ENCODE measurements around the gene RAX2. TPM values are rescaled to one million over a fixed set of nuclear protein-coding genes. Genes with fewer than 3 reads are reported as not detected.

RAX2 gene
- total and polyA plus RNA-seq, 2 donors (not counting 1 experiment from before 2014, with no cell fraction given): not detected

- no peak overlapping the region for H3K4me2 ChIP-seq (ENCODE audit: extremely low read depth, insufficient read depth, low read length)
- H3K79me2 ChIP-seq (ENCODE audit: control insufficient read depth, insufficient read depth, low read length): no peaks in the 10 kb centered on the region
- no peaks in the 10 kb centered on the region for H4K20me1 ChIP-seq (ENCODE audit: control insufficient read depth, extremely low read depth, insufficient read depth, low read length)
- H3K4me1 ChIP-seq (ENCODE audit: control insufficient read depth, extremely low read depth, insufficient read depth, low read length): no peaks in the 10 kb centered on the region
- no peak overlapping the region for H3K9ac ChIP-seq (ENCODE audit: insufficient read depth, low read length)
- no peak for DNase-seq (ENCODE audit: low read depth in 2 of 2)
- H3K9me3 ChIP-seq (ENCODE audit: control insufficient read depth, insufficient read depth, low read depth, low read length): peaks cover 3% of the 10 kb centered on the region
- H2AFZ ChIP-seq (ENCODE audit: low read length): no peak overlapping the region
- peaks cover 11% of the 10 kb centered on the region for H3K27me3 ChIP-seq (ENCODE audit: control insufficient read depth, insufficient read depth, low read length)
- no peak overlapping the region for H3K4me3 ChIP-seq (replicated peaks in 1 of 4; ENCODE audit: control extremely low read depth in 1 of 4, insufficient read depth in 1 of 4, low read depth in 3 of 4, low read length in 4 of 4)
- TF ChIP-seq CTCF (conservative IDR thresholded peaks at IDR 0.05 in 1 of 2, IDR thresholded peaks at IDR 0.05 in 1 of 2; ENCODE audit: low read depth in 1 of 2, low read length in 2 of 2) (no peak), EZH2 (IDR thresholded peaks at IDR 0.05; ENCODE audit: low read length, missing control alignments) (no peak)
- H3K36me3 ChIP-seq (ENCODE audit: control insufficient read depth, insufficient read depth, low read length): no peaks in the 10 kb centered on the region
- H3K27ac ChIP-seq (ENCODE audit: insufficient read depth, low read length): no peak overlapping the region
Observed at GRCh38 chr19:3805859-3806258, 33.8 kb upstream of the RAX2 start.

GRCh38 chr19:3804429-3804828 lies 32.4 kb upstream of the RAX2 start:
- no peak for DNase-seq (ENCODE audit: low read depth in 2 of 2)
- peaks cover 3% of the 10 kb centered on the region for H3K9me3 ChIP-seq (ENCODE audit: control insufficient read depth, insufficient read depth, low read depth, low read length)
- no peak overlapping the region for H3K4me2 ChIP-seq (ENCODE audit: extremely low read depth, insufficient read depth, low read length)
- H3K36me3 ChIP-seq (ENCODE audit: control insufficient read depth, insufficient read depth, low read length): no peaks in the 10 kb centered on the region
- no peaks in the 10 kb centered on the region for H3K4me1 ChIP-seq (ENCODE audit: control insufficient read depth, extremely low read depth, insufficient read depth, low read length)
- no peak overlapping the region for H2AFZ ChIP-seq (ENCODE audit: low read length)
- H3K4me3 ChIP-seq (replicated peaks in 1 of 4; ENCODE audit: control extremely low read depth in 1 of 4, insufficient read depth in 1 of 4, low read depth in 3 of 4, low read length in 4 of 4): no peak overlapping the region
- TF ChIP-seq EZH2 (IDR thresholded peaks at IDR 0.05; ENCODE audit: low read length, missing control alignments) (no peak), CTCF (conservative IDR thresholded peaks at IDR 0.05 in 1 of 2, IDR thresholded peaks at IDR 0.05 in 1 of 2; ENCODE audit: low read depth in 1 of 2, low read length in 2 of 2) (no peak)
- H3K79me2 ChIP-seq (ENCODE audit: control insufficient read depth, insufficient read depth, low read length): no peaks in the 10 kb centered on the region
- H4K20me1 ChIP-seq (ENCODE audit: control insufficient read depth, extremely low read depth, insufficient read depth, low read length): no peaks in the 10 kb centered on the region
- H3K9ac ChIP-seq (ENCODE audit: insufficient read depth, low read length): no peak overlapping the region
- H3K27ac ChIP-seq (ENCODE audit: insufficient read depth, low read length): no peak overlapping the region
- peaks cover 11% of the 10 kb centered on the region for H3K27me3 ChIP-seq (ENCODE audit: control insufficient read depth, insufficient read depth, low read length)

- TF ChIP-seq EZH2 (IDR thresholded peaks at IDR 0.05; ENCODE audit: low read length, missing control alignments): no peak
- no peak for TF ChIP-seq CTCF (conservative IDR thresholded peaks at IDR 0.05 in 1 of 2, IDR thresholded peaks at IDR 0.05 in 1 of 2; ENCODE audit: low read depth in 1 of 2, low read length in 2 of 2)
- DNase-seq (ENCODE audit: low read depth in 2 of 2): no peak
- H4K20me1 ChIP-seq (ENCODE audit: control insufficient read depth, extremely low read depth, insufficient read depth, low read length): no peaks in the 10 kb centered on the region
- H3K36me3 ChIP-seq (ENCODE audit: control insufficient read depth, insufficient read depth, low read length): no peaks in the 10 kb centered on the region
- H3K79me2 ChIP-seq (ENCODE audit: control insufficient read depth, insufficient read depth, low read length): no peaks in the 10 kb centered on the region
- no peak overlapping the region for H2AFZ ChIP-seq (ENCODE audit: low read length)
- no peak overlapping the region for H3K4me3 ChIP-seq (replicated peaks in 1 of 4; ENCODE audit: control extremely low read depth in 1 of 4, insufficient read depth in 1 of 4, low read depth in 3 of 4, low read length in 4 of 4)
- H3K4me2 ChIP-seq (ENCODE audit: extremely low read depth, insufficient read depth, low read length): no peak overlapping the region
- peaks cover 15% of the 10 kb centered on the region for H3K27me3 ChIP-seq (ENCODE audit: control insufficient read depth, insufficient read depth, low read length)
- H3K9ac ChIP-seq (ENCODE audit: insufficient read depth, low read length): no peak overlapping the region
- peaks cover 3% of the 10 kb centered on the region for H3K9me3 ChIP-seq (ENCODE audit: control insufficient read depth, insufficient read depth, low read depth, low read length)
- no peak overlapping the region for H3K27ac ChIP-seq (ENCODE audit: insufficient read depth, low read length)
- no peaks in the 10 kb centered on the region for H3K4me1 ChIP-seq (ENCODE audit: control insufficient read depth, extremely low read depth, insufficient read depth, low read length)
Observed at GRCh38 chr19:3803986-3804385, 32.0 kb upstream of the RAX2 start.

All from fibroblast of lung (primary cell).